ENCODE results near the gene MLNR.

The MLNR gene

DNA sequence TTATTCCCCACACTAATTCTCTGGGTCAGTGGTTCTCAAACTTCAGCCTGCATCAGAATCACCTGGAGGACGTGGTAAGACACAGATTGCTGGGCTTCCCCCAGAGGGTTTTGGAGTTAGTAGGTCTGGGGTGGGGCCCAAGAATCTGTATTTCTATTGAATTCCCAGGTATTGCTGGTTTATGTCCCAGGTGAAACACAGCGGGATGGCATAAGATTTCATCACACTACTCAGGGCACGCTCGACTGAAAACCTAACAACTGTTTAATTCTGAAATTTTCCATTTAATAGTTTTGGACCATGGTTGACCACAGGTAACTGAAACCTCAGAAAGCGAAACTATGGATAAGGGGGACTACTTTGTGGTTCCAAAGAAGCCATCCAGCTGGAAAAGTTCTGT lies 6.5 kb downstream of the MLNR start:
- DNase-seq (ENCODE audit: low spot score) = no peak

DNA sequence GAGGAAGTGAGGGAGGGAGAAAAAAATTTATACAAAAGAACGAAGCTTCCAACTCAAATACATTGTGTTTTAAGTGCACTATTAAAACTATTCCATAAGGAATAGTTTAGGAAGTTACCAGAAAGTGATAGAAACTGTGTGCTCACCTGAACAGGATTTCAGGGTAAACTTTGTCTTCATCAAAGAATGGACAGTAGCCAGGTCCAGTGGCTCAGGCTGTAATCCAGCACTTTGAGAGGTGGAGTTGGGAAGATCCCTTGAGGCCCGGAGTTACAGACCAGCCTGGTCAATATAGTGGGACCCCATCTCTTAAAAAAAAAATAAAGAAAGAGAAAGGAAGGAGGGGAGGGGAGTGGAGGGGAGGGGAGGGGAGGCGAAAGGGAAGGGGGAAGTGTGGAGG lies 14.6 kb downstream of the MLNR start:
- DNase-seq (ENCODE audit: low spot score) = no peak

- no peak for DNase-seq (ENCODE audit: low spot score)
Observed at GRCh38 chr13:49235856-49236431, 15.8 kb downstream of the MLNR start.

- DNase-seq (ENCODE audit: low spot score) = no peak
Observed at GRCh38 chr13:49238621-49239020, 18.5 kb downstream of the MLNR start.

GRCh38 chr13:49240017-49240416 lies 19.9 kb downstream of the MLNR start:
- no peak for DNase-seq (ENCODE audit: low spot score)

GRCh38 chr13:49241296-49241695 lies 21.2 kb downstream of the MLNR start:
- no peak for DNase-seq (ENCODE audit: low spot score)

DNA sequence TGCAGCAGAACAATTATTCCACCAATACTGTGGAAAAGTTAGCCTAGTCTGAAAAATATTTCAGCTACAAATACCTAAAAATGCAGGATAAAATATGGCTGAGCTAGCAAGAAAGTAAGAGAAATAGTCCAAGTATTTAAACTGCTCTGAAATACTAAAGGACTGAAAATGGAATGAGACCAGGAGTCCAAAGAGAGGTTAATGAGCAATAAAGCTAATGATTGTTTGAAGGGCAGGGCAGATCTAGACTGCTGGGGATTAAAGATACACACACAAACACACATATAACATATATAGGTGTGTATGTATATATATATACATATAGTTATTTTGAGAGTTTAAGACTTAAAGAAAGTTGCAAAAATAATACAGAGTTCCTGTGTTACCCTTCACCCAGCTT lies 25.0 kb downstream of the MLNR start:
- DNase-seq (ENCODE audit: low spot score) = no peak

GRCh38 chr13:49246850-49247642 lies 26.9 kb downstream of the MLNR start:
- DNase-seq (ENCODE audit: low spot score) = no peak

DNA sequence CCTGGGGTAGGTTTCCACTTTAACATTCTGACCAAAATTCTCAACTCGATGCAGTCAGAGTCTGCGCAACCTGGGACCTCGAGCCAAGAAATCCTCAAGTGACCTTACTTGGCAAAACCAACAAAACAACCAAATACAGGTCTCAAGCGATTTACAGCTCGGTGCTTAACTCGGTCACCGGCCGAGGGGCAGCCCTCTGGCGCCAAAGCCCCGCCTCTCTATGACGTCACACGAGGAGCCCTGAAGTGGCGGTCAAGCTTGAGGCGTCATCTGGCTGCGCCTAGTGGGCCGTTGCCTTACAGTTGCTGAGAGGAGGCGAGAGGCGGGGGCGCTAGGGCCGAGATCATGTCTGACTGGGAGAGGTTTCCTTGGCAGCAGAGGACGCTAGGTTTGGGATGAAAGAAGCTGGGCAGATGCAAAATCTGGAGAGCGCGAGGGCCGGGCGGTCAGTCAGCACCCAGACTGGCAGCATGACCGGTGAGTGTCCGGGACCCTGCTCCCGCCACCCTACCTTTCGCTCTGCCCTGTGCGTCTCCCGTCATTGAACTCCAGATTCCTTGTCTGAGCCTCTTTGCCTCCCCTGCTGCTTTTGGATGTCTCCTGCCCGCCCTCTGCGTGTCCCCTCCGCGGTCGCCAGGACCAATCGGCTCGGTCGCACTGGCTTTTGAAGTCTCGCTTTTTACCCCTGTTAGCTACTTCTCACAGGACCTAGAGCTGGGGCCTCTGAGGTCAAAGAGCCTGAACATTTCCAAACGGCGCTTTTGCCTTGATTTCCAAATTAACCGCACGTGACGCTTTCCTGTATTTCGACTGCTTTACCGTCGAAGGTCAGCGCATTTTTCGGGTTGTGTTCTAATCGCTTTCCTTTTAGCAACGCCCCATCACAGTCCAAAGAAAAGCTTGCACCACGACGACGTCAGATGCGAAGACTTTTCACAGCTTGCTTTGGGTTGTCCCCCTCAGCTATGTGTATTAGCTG lies 27.8 kb downstream of the MLNR start, which contains the start of gene CDADC1:
CDADC1 (plus strand) TSS at position 283 of the 979 bp plus-strand sequence; CDS start at position 396, 113 bp downstream.
- DNase-seq (ENCODE audit: low spot score) = peak; percentile 94

GRCh38 chr13:49248622-49249002 lies 28.5 kb downstream of the MLNR start:
- no peak for DNase-seq (ENCODE audit: low spot score)

DNA sequence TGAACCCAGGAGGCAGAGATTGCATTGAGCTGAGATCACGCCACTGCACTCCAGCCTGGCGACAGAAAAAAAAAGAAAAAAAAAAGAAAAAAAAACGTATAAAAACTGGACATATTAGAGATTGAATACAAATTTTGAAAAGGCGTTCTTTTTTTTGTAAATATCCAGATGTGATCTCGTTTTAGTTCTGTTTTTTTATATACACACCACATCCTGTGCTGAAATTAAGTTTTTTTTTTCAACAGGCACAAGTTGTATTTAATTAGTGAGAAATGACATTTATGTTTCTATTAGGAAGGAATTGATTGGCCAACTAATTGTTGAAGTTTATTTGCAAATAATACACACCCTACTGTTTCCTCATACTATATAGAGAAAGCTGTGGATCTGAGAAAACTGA lies 31.2 kb downstream of the MLNR start:
- no peak for DNase-seq (ENCODE audit: low spot score)

DNA sequence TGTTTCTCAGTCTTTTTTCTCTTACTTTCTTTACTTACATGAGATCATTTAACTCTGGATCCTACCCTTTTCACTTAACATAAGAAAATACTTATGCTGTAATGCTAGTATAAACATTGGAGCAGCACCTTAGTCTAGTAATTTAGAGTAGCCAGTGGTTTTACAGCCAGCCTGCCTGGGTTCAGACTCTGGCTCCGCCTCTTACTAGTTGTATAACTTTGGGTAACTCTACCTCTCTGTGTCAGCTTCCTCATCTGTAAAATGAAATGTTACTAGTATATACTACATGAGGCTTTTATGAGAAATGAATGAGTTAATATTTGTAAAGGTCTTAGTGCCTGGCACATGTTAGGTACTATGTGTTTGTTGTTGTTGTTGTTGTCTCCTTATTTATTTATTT lies 33.2 kb downstream of the MLNR start:
- DNase-seq (ENCODE audit: low spot score) = no peak

- no peak for DNase-seq (ENCODE audit: low spot score)
Observed at GRCh38 chr13:49254007-49254406, 33.9 kb downstream of the MLNR start.

GRCh38 chr13:49256841-49257240 lies 36.7 kb downstream of the MLNR start:
- DNase-seq (ENCODE audit: low spot score) = no peak

DNA sequence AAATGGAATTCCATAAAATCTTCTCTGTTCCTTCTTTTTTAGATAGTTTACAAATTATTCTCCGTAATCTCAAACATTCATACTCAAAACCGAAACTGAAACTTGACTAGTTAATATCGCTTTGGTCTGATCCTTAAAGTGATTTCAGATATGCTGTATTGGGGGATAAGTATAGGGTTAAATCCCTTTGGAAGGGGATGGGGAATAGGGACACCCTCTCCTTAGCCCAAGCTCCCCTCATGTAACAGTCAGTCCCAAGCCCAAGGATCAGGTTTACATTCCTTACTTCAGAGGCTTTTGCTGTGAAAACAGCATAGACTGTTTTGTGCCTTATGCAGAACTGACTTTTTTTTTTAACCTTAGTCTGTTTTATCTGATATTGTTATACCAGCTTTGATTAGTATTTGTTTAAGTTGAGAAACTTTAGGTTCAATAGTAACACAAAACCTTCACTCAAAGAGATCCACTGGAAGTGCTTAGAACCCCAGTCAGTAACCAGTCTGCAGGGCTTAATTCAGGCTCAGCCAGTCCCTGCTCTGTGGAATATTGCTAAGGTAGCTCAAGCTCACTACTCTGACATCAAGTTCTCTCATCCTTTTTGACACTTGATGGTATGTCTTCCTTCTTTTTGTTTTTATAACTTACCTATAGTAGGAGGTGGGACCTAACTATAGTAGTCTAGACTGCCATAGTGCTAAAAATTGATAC lies 38.1 kb downstream of the MLNR start:
- no peak for DNase-seq (ENCODE audit: low spot score)

- no peak for DNase-seq (ENCODE audit: low spot score)
Observed at GRCh38 chr13:49259586-49259985, 39.4 kb downstream of the MLNR start.

- DNase-seq (ENCODE audit: low spot score) = no peak
Observed at GRCh38 chr13:49262634-49263033, 42.5 kb downstream of the MLNR start.

DNA sequence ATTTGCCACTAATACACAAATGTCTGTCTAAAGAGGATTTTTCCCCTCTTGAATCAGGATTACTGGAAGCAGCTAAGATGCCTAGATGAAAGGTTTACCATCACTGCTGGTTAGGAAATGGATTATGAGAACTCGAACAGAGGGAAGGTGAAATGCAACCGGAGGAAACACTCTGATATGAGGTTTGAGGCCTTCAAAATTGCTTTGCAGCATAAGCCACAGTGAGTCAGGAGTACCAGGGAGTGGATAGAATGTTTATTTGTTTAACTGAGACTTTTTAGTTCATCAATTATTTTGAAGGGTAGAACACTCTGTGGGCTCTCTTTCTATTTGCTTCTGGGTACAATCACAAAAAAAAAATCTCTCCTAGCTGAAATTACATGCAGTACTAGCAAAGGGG lies 45.7 kb downstream of the MLNR start:
- no peak for DNase-seq (ENCODE audit: low spot score)

DNA sequence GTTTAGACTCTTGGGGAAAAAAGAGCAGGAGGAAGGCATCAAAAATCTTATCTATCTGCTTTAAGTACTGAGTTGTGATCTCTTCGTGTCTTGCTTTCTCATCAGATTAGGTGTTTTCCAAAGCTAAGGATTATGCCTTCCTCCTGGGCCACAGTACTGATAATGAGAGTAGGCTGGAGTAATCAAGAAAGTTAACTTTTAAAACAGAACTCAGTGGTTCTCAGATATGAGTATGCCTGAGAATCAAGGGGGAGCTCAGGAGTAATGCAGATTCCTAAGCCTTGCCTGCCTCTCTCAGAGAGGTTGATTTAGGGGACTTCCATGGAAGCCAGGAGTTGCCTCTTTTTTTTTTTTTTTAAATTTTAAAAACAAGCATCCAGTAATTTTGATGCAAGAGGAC lies 51.1 kb downstream of the MLNR start:
- DNase-seq (ENCODE audit: low spot score) = no peak
